ENCODE results near the gene ITGA7.

GRCh38 chr12:55696141-55696540 is 11.6 kb downstream of the ITGA7 start:
- TF ChIP-seq CTCF (conservative IDR thresholded peaks at IDR 0.05), result no peak
- no peak for TF ChIP-seq EZH2 (IDR thresholded peaks at IDR 0.05; ENCODE audit: low read depth)

Measured in PC-9 (cell line).